Choroid plexus epithelial cell (primary cell): ENCODE measurements around the gene ITPR1.

ENCODE experiments used
- DNase-seq: peaks from one replicate; pipeline ENCODE4 v3.0.0-alpha.2; 2010; ENCODE audit warnings: low read depth
- H3K4me3 ChIP-seq: 2 replicates; pipeline ENCODE4 v1.5.1; 2011; ENCODE audit warnings: low read depth, mild to moderate bottlenecking, control low read depth, low read length, moderate library complexity
- CTCF ChIP-seq: conservative IDR thresholded peaks from 2 replicates; pipeline ENCODE4 v1.5.1; 2011; ENCODE audit warnings: low read depth, mild to moderate bottlenecking, control low read depth, inconsistent platforms, low read length, moderate library complexity

ITPR1 gene

DNA sequence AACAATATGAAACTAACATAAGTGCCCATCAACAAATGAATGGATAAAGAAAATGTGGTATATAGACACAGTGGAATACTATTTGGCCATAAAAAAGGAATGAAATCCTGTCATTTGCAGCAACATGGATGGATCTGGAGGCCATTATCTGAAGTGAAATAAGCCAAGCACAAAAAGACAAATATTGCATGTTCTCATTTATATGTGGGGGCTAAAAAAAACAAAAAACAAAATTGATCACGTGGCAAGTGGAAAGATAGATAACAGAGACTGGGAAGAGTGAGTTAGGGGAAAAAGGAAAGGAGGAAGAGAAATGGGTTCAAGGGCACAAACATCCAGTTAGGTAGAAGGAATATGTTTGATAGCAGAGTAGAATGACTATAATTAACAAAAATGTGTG lies 330.2 kb downstream of the ITPR1 start:
- H3K4me3 ChIP-seq: no peak overlapping the region
- DNase-seq: no peak
- TF ChIP-seq CTCF: no peak

GRCh38 chr3:4823986-4824925 lies 331.1 kb downstream of the ITPR1 start:
- H3K4me3 ChIP-seq: no peak overlapping the region
- DNase-seq: no peak
- TF ChIP-seq CTCF: no peak

DNA sequence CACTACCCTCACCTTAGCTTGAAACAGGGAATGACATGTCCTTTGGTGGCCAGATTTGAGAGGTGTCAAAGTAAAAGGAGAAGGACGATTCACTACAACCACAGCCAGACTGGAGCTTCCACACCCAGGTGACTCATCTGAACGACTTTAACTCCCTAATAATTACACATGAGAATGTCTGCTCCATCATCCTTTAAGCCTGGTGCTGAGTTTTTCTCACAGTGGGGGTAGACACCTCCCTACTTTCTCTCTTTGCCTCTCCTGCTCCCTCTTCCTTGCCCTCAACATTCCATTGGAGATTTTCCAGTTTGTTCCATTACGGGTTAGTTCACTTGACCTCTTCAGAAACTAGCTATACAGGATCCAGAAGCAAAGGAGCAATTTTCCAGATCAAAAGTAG lies 331.8 kb downstream of the ITPR1 start:
- DNase-seq: peak; percentile 43
- H3K4me3 ChIP-seq: no peak overlapping the region
- TF ChIP-seq CTCF: no peak

- DNase-seq: no peak
- H3K4me3 ChIP-seq: no peak overlapping the region
- TF ChIP-seq CTCF: no peak
Observed at GRCh38 chr3:4825436-4826236, 332.5 kb downstream of the ITPR1 start.

DNA sequence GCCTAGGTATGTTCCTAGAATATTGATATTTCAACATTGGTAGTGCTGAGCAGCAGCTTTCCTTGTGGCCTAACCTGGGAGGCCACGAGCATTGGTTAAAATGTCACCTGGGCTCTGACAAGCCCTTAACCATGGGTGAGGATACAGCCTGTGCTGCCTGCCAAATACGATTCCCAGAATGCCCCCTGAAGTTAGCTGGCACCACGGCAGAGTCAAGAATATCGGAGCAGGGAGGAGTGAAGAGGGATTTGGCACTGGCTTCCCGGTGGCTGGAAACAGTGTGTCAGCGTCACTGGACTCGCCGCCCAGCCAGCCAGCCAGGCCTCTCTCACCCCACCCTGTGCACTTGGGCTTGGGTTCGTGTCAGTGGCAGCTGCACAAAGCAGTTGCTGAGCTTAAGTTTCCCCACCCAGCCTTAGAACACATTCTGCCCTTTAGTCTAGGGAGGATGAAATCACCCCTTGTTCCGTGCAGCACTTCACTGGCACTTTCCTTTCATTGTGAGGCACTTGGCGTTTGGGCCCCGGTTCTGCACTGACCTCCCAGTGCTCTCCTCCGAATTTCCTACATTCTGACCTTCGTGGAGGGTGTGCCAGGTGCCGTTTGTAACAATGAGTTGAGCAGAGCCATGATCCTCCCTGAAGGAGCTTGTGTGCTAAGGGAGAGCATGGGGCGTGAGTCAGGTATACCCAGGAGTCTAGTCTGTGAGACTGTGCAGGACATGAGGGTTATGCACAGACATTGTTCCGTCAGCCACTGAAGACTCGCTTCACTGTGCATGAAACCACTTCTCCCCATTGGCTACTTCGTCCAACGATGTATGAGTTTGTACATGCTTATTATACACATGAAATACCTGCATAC lies 333.3 kb downstream of the ITPR1 start:
- no peak for DNase-seq
- no peak for TF ChIP-seq CTCF
- H3K4me3 ChIP-seq: no peak overlapping the region

- TF ChIP-seq CTCF: no peak
- peak; percentile 17 for DNase-seq
- no peak overlapping the region for H3K4me3 ChIP-seq
Observed at GRCh38 chr3:4827767-4828166, 334.6 kb downstream of the ITPR1 start.
